Type B pancreatic cell (in vitro differentiated cells): Measurements from ENCODE around the gene MYO10. TPM values are rescaled to one million over a fixed set of nuclear protein-coding genes. Genes with fewer than 3 reads are reported as not detected.

Source experiments
- DNase-seq: peaks from one replicate; pipeline ENCODE4 v3.0.0; 2021; ENCODE audit warnings: mixed read lengths; ENCODE audit not compliant: unreplicated experiment; ENCODE audit errors: extremely low spot score
- H3K27ac Mint-ChIP-seq: 2 replicates; pipeline ENCODE4 v1.8.0; 2021; ENCODE audit warnings: mild to moderate bottlenecking, mixed read lengths
- H3K27me3 Mint-ChIP-seq: 2 replicates; pipeline ENCODE4 v1.8.0; 2021; ENCODE audit warnings: mixed read lengths
- H3K36me3 Mint-ChIP-seq: 2 replicates; pipeline ENCODE4 v1.8.0; 2021; ENCODE audit warnings: mixed read lengths
- H3K4me1 Mint-ChIP-seq: one replicate; pipeline ENCODE4 v1.8.0; 2021; ENCODE audit warnings: mixed read lengths; ENCODE audit not compliant: unreplicated experiment
- H3K4me3 Mint-ChIP-seq: 2 replicates; pipeline ENCODE4 v1.8.0; 2021; ENCODE audit warnings: mild to moderate bottlenecking, mixed read lengths
- H3K9me3 Mint-ChIP-seq: 2 replicates; pipeline ENCODE4 v1.8.0; 2021; ENCODE audit warnings: mixed read lengths
- CTCF ChIP-seq: fragments of 200-600 bp; sonication (generic); conservative IDR thresholded peaks from 2 replicates; pipeline ENCODE4 v1.5.0; 2021; ENCODE audit warnings: antibody characterized with exemption, mild to moderate bottlenecking
- total RNA-seq: library from RNA; stranded (reverse); gene quantifications from 2 replicates; pipeline ENCODE4 v1.2.1, GENCODE V29; 2021; ENCODE audit warnings: low replicate concordance

MYO10 gene
- total RNA-seq, 1 donor from 2014 or later = 52.5 TPM

GRCh38 chr5:16978296-16978695 is 42.2 kb upstream of the MYO10 start:
- Mint-ChIP-seq H3K4me3 (no peak overlapping the region), H3K4me1 (peaks cover 4% of the 10 kb centered on the region), H3K36me3 (no peaks in the 10 kb centered on the region), H3K9me3 (no peaks in the 10 kb centered on the region), H3K27me3 (peaks cover 3% of the 10 kb centered on the region), H3K27ac (no peak overlapping the region)
- no peak for DNase-seq
- TF ChIP-seq CTCF = no peak

- TF ChIP-seq CTCF = no peak
- Mint-ChIP-seq H3K9me3 (no peaks in the 10 kb centered on the region), H3K4me1 (peaks cover 5% of the 10 kb centered on the region), H3K36me3 (no peaks in the 10 kb centered on the region), H3K4me3 (no peak overlapping the region), H3K27me3 (peaks cover 3% of the 10 kb centered on the region), H3K27ac (no peak overlapping the region)
- no peak for DNase-seq
Observed at GRCh38 chr5:16976625-16977008, 40.5 kb upstream of the MYO10 start.

- no peak for TF ChIP-seq CTCF
- no peak overlapping the region for H3K27ac Mint-ChIP-seq
- H3K4me1 Mint-ChIP-seq = peaks cover 5% of the 10 kb centered on the region
- no peaks in the 10 kb centered on the region for H3K36me3 Mint-ChIP-seq
- H3K27me3 Mint-ChIP-seq = peaks cover 3% of the 10 kb centered on the region
- no peak overlapping the region for H3K4me3 Mint-ChIP-seq
- no peak for DNase-seq
- H3K9me3 Mint-ChIP-seq = no peaks in the 10 kb centered on the region
Observed at GRCh38 chr5:16975950-16976624, 40.0 kb upstream of the MYO10 start.

GRCh38 chr5:16974981-16975380 is 38.9 kb upstream of the MYO10 start:
- DNase-seq = no peak
- H3K27me3 Mint-ChIP-seq = peaks cover 3% of the 10 kb centered on the region
- H3K27ac Mint-ChIP-seq = no peak overlapping the region
- no peaks in the 10 kb centered on the region for H3K36me3 Mint-ChIP-seq
- H3K9me3 Mint-ChIP-seq = no peaks in the 10 kb centered on the region
- no peak overlapping the region for H3K4me3 Mint-ChIP-seq
- no peak for TF ChIP-seq CTCF
- peaks cover 5% of the 10 kb centered on the region for H3K4me1 Mint-ChIP-seq

- Mint-ChIP-seq H3K27ac (no peak overlapping the region), H3K9me3 (no peaks in the 10 kb centered on the region), H3K27me3 (peaks cover 3% of the 10 kb centered on the region), H3K4me1 (peaks cover 5% of the 10 kb centered on the region), H3K4me3 (no peak overlapping the region), H3K36me3 (no peaks in the 10 kb centered on the region)
- no peak for DNase-seq
- TF ChIP-seq CTCF = no peak
Observed at GRCh38 chr5:16970826-16971225, 34.7 kb upstream of the MYO10 start.
